Measurements from ENCODE around the gene PCDHA7.

PCDHA7 gene

DNA sequence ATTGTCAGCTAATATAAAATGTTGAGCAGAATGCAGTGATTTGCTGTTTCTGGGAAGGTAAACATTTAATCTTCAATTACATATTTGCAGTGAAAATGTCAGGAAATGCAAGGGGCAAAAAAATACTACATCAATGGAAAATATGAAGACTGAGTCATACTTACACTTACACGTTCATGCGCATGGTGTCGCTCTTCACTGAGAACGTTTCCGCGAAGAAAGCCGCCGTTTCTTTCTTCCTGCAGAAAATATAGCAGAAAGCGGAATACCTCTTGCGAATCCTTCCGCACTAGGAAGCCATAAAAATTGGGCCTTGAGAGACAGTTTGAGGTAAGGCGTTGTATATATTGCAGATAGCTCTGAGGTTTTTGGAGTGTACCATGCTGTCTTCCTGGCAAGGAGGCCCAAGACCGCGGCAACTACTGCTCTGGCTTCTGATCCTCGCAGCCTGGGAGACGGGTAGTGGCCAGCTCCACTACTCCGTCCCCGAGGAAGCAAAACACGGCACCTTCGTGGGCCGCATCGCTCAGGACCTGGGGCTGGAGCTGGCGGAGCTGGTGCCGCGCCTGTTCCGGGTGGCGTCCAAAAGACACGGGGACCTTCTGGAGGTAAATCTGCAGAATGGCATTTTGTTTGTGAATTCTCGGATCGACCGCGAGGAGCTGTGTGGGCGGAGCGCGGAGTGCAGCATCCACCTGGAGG, 48.0 kb downstream of the PCDHA7 start, which contains the start of gene PCDHA13:
PCDHA13 (plus strand) TSS at position 236 of the 702 bp plus-strand sequence; CDS start at position 381, 145 bp downstream.
- no peaks in the 10 kb centered on the region for H3K27me3 ChIP-seq (ENCODE audit: insufficient read depth, low read length)
- no peaks in the 10 kb centered on the region for H4K20me1 ChIP-seq (ENCODE audit: insufficient read depth, low read length)
- no peak within 1 kb of the TSS for H2AFZ ChIP-seq (ENCODE audit: low read length)
- H3K79me2 ChIP-seq (ENCODE audit: insufficient read depth, low read length): no peaks in the 10 kb centered on the region
- H3K9me3 ChIP-seq (ENCODE audit: low read length): no peaks in the 10 kb centered on the region
- no peak within 1 kb of the TSS for H3K4me2 ChIP-seq (ENCODE audit: low read length)
- no peak within 1 kb of the TSS for H3K27ac ChIP-seq (ENCODE audit: low read depth, low read length, poor library complexity, severe bottlenecking)
- no peaks in the 10 kb centered on the region for H3K4me1 ChIP-seq (ENCODE audit: insufficient read depth, low read length, severe bottlenecking)
- no peaks in the 10 kb centered on the region for H3K36me3 ChIP-seq (ENCODE audit: insufficient read depth, low read length)
- H3K9ac ChIP-seq (ENCODE audit: low read length): no peak within 1 kb of the TSS
- no peak within 1 kb of the TSS for H3K4me3 ChIP-seq (ENCODE audit: low read depth, low read length, poor library complexity, severe bottlenecking)
- H3F3A ChIP-seq (ENCODE audit: insufficient read depth, low read length): no peaks in the 10 kb centered on the region
- no peaks in the 10 kb centered on the region for H3K9me2 ChIP-seq (ENCODE audit: low read depth, low read length)
- TF ChIP-seq, protein P1, sequence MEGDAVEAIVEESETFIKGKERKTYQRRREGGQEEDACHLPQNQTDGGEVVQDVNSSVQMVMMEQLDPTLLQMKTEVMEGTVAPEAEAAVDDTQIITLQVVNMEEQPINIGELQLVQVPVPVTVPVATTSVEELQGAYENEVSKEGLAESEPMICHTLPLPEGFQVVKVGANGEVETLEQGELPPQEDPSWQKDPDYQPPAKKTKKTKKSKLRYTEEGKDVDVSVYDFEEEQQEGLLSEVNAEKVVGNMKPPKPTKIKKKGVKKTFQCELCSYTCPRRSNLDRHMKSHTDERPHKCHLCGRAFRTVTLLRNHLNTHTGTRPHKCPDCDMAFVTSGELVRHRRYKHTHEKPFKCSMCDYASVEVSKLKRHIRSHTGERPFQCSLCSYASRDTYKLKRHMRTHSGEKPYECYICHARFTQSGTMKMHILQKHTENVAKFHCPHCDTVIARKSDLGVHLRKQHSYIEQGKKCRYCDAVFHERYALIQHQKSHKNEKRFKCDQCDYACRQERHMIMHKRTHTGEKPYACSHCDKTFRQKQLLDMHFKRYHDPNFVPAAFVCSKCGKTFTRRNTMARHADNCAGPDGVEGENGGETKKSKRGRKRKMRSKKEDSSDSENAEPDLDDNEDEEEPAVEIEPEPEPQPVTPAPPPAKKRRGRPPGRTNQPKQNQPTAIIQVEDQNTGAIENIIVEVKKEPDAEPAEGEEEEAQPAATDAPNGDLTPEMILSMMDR (IDR thresholded peaks at IDR 0.05; ENCODE audit: low read length): no peak
- no peak for TF ChIP-seq EZH2 (IDR thresholded peaks at IDR 0.05; ENCODE audit: borderline replicate concordance, low read length)

DNA sequence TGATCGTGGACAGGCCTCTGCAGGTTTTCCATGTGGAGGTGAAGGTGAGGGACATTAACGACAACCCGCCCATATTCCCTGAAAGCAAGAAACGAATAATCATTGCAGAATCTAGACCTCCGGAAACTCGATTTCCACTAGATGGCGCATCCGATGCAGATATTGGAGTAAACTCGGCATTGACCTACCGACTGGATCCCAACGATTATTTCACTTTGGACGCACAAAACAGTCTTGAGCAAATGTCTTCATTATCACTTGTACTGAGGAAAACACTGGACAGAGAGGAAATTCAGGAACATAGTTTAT, 48.5 kb downstream of the PCDHA7 start:
- Histone ChIP-seq H3K9me3 (ENCODE audit: low read length) (no peaks in the 10 kb centered on the region), H2AFZ (ENCODE audit: low read length) (no peak overlapping the region), H3K4me1 (ENCODE audit: insufficient read depth, low read length, severe bottlenecking) (no peaks in the 10 kb centered on the region), H3K4me3 (ENCODE audit: low read depth, low read length, poor library complexity, severe bottlenecking) (no peak overlapping the region), H3F3A (ENCODE audit: insufficient read depth, low read length) (no peaks in the 10 kb centered on the region), H3K27me3 (ENCODE audit: insufficient read depth, low read length) (no peaks in the 10 kb centered on the region), H3K79me2 (ENCODE audit: insufficient read depth, low read length) (no peaks in the 10 kb centered on the region), H3K4me2 (ENCODE audit: low read length) (no peak overlapping the region), H3K9ac (ENCODE audit: low read length) (no peak overlapping the region), H3K36me3 (ENCODE audit: insufficient read depth, low read length) (no peaks in the 10 kb centered on the region), H3K9me2 (ENCODE audit: low read depth, low read length) (no peaks in the 10 kb centered on the region), H3K27ac (ENCODE audit: low read depth, low read length, poor library complexity, severe bottlenecking) (no peak overlapping the region), H4K20me1 (ENCODE audit: insufficient read depth, low read length) (no peaks in the 10 kb centered on the region)
- TF ChIP-seq, protein P1 (IDR thresholded peaks at IDR 0.05; ENCODE audit: low read length): peak; percentile 22; the same call in 1 of the 2 replicates
- no peak for TF ChIP-seq EZH2 (IDR thresholded peaks at IDR 0.05; ENCODE audit: borderline replicate concordance, low read length)

DNA sequence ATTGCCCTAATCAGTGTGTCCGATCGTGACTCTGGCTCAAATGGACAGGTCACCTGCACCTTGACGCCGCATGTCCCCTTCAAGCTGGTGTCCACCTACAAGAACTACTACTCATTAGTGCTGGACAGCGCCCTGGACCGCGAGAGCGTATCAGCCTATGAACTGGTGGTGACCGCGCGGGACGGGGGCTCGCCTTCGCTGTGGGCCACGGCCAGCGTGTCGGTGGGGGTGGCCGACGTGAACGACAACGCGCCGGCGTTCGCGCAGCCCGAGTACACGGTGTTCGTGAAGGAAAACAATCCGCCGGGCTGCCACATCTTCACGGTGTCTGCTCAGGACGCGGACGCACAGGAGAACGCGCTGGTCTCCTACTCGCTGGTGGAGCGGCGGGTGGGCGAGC, 49.3 kb downstream of the PCDHA7 start:
- Histone ChIP-seq H3K27ac (ENCODE audit: low read depth, low read length, poor library complexity, severe bottlenecking) (no peak overlapping the region), H4K20me1 (ENCODE audit: insufficient read depth, low read length) (no peaks in the 10 kb centered on the region), H3K79me2 (ENCODE audit: insufficient read depth, low read length) (no peaks in the 10 kb centered on the region), H3K36me3 (ENCODE audit: insufficient read depth, low read length) (no peaks in the 10 kb centered on the region), H3F3A (ENCODE audit: insufficient read depth, low read length) (no peaks in the 10 kb centered on the region), H2AFZ (ENCODE audit: low read length) (no peak overlapping the region), H3K9me2 (ENCODE audit: low read depth, low read length) (no peaks in the 10 kb centered on the region), H3K27me3 (ENCODE audit: insufficient read depth, low read length) (no peaks in the 10 kb centered on the region), H3K9me3 (ENCODE audit: low read length) (no peaks in the 10 kb centered on the region), H3K4me2 (ENCODE audit: low read length) (no peak overlapping the region), H3K9ac (ENCODE audit: low read length) (no peak overlapping the region), H3K4me1 (ENCODE audit: insufficient read depth, low read length, severe bottlenecking) (no peaks in the 10 kb centered on the region), H3K4me3 (ENCODE audit: low read depth, low read length, poor library complexity, severe bottlenecking) (no peak overlapping the region)
- no peak for TF ChIP-seq EZH2 (IDR thresholded peaks at IDR 0.05; ENCODE audit: borderline replicate concordance, low read length)
- TF ChIP-seq, protein P1 (IDR thresholded peaks at IDR 0.05; ENCODE audit: low read length): no peak

Measured in OCI-LY1 (cell line).